K562 (cell line): ENCODE results near the gene VSTM2B. TPM values are rescaled to one million over a fixed set of nuclear protein-coding genes. Genes with fewer than 3 reads are reported as not detected.

ENCODE experiments used
- ATAC-seq: fragments of 200-7000 bp; cut with Tn5 transposase; 3 replicates; pipeline ENCODE4 v1.9.1; 2020; ENCODE audit warnings: moderate library complexity
- BruUV-seq: library from RNA; stranded (reverse); fragments of 400-500 nt; replicated peaks from 2 replicates; lab custom pipeline; 2021; lab: Mats Ljungman, UMichigan
- CTCF ChIA-PET: fragments of 300-600 bp; formaldehyde crosslinking; extraction: SDS; loops from one replicate; lab custom pipeline; 2021; ENCODE audit warnings: low intra/inter-chr PET ratio; lab: Yijun Ruan, JAX
- POLR2A ChIA-PET: fragments of 300-600, 350-650 bp; sonication (Branson Sonifier 250); formaldehyde crosslinking; extraction: SDS; loops from one replicate; lab custom pipeline; 2021; ENCODE audit warnings: antibody characterized with exemption, inconsistent platforms; lab: Yijun Ruan, JAX
- DNase-seq, 4 experiments: peaks; one replicate each; pipeline versions ENCODE4 v3.0.0 to v3.0.0-alpha.2; 2011 to 2018; ENCODE audit warnings: low spot score in 3 of 4, mixed read lengths in 3 of 4; ENCODE audit errors: extremely low read depth in 1 of 4
- FAIRE-seq: peaks from 2 replicates; lab custom pipeline; 2011; peaks lifted over from hg19 to GRCh38; lab: Jason Lieb, UNC
- H2AFZ ChIP-seq: 2 replicates; pipeline ENCODE4 v1.6.0; 2011; ENCODE audit warnings: low read depth, low read length, control low read depth, inconsistent platforms
- H3K27ac ChIP-seq: fragments of 200-600 bp; 3 replicates; pipeline ENCODE4 v1.8.0; 2011; ENCODE audit warnings: low read depth, mild to moderate bottlenecking, control low read depth, inconsistent platforms, low read length, moderate library complexity, mixed read lengths; ENCODE audit errors: extremely low read depth
- H3K27me3 ChIP-seq, 2 experiments: fragments of 300-600 bp in 1 of 2; 2 replicates in 1 of 2; 3 replicates in 1 of 2; pipeline versions ENCODE4 v1.6.0 to v1.8.0; 2011; ENCODE audit warnings: inconsistent platforms in 2 of 2, low read length in 2 of 2, mild to moderate bottlenecking in 1 of 2, mixed read lengths in 1 of 2, moderate library complexity in 1 of 2; ENCODE audit not compliant: control insufficient read depth in 2 of 2, insufficient read depth in 2 of 2
- H3K36me3 ChIP-seq: fragments of 300-600 bp; 3 replicates; pipeline ENCODE4 v1.8.0; 2011; ENCODE audit warnings: mild to moderate bottlenecking, low read length, inconsistent platforms; ENCODE audit not compliant: control insufficient read depth, insufficient read depth
- H3K4me1 ChIP-seq, 2 experiments: fragments of 200-600 bp in 1 of 2; replicated peaks in 1 of 2; 2 replicates in 1 of 2; 3 replicates in 1 of 2; pipeline versions ENCODE4 v1.5.1 to v1.8.0; 2011; ENCODE audit warnings: inconsistent platforms in 2 of 2, low read length in 2 of 2, mild to moderate bottlenecking in 1 of 2, mixed read lengths in 1 of 2, moderate library complexity in 1 of 2; ENCODE audit not compliant: control insufficient read depth in 2 of 2, insufficient read depth in 2 of 2
- H3K4me2 ChIP-seq: 2 replicates; pipeline ENCODE4 v1.6.1; 2011; ENCODE audit warnings: low read length, control low read depth, inconsistent platforms, mixed read lengths; ENCODE audit not compliant: insufficient read depth
- H3K4me3 ChIP-seq: fragments of 200-600 bp; sonication (generic), shearing (Covaris generic); 2 replicates; pipeline ENCODE4 v1.5.1; 2016; ENCODE audit warnings: control low read depth, inconsistent platforms
- H3K79me2 ChIP-seq: fragments of 200-600 bp; 3 replicates; pipeline ENCODE4 v1.8.0; 2011; ENCODE audit warnings: low read length, inconsistent platforms; ENCODE audit not compliant: control insufficient read depth, insufficient read depth
- H3K9ac ChIP-seq, 2 experiments: 2 replicates each; pipeline versions ENCODE4 v1.6.0 to v1.6.1; 2011; ENCODE audit warnings: low read depth in 2 of 2, low read length in 2 of 2, control low read depth in 1 of 2, inconsistent platforms in 1 of 2, mild to moderate bottlenecking in 1 of 2, mixed read lengths in 1 of 2; ENCODE audit not compliant: insufficient read depth in 1 of 2
- H3K9me1 ChIP-seq: one replicate; pipeline ENCODE4 v1.6.0; 2011; ENCODE audit warnings: inconsistent platforms, mild to moderate bottlenecking, low read length, moderate library complexity; ENCODE audit not compliant: control insufficient read depth, insufficient read depth
- H3K9me3 ChIP-seq: replicated peaks from 2 replicates; pipeline ENCODE4 v1.5.1; 2011; ENCODE audit warnings: low read depth, low read length, inconsistent platforms; ENCODE audit not compliant: control insufficient read depth, insufficient read depth
- H4K20me1 ChIP-seq: replicated peaks from 2 replicates; pipeline ENCODE4 v1.6.1; 2011; ENCODE audit warnings: low read length, inconsistent platforms, mixed read lengths; ENCODE audit not compliant: control insufficient read depth, insufficient read depth
- FOSL1 ChIP-seq: fragments of 200-800 bp; sonication (Bioruptor generic); conservative IDR thresholded peaks from 2 replicates; pipeline ENCODE4 v1.6.1; 2016; ENCODE audit warnings: missing genetic modification characterization, missing compliant biosample characterization
- GATAD2B ChIP-seq: fragments of 450-650 bp; IDR thresholded peaks from 2 replicates; pipeline ENCODE4 v1.6.1; 2017; ENCODE audit warnings: mild to moderate bottlenecking, borderline replicate concordance
- KAT7 ChIP-seq: sonication (generic); formaldehyde crosslinking; IDR thresholded peaks from 2 replicates; pipeline ENCODE4 v1.8.0; 2022; ENCODE audit warnings: missing genetic modification reagents, mild to moderate bottlenecking, borderline replicate concordance
- LCOR ChIP-seq: sonication (generic); formaldehyde crosslinking; IDR thresholded peaks from 2 replicates; pipeline ENCODE4 v1.8.0; 2022; ENCODE audit warnings: mild to moderate bottlenecking, missing genetic modification reagents
- PCBP1 ChIP-seq: fragments of 200-400 bp; formaldehyde crosslinking; IDR thresholded peaks from 2 replicates; pipeline ENCODE4 v1.6.1; 2018; ENCODE audit warnings: mild to moderate bottlenecking, low read depth, low read length; ENCODE audit not compliant: poor library complexity, severe bottlenecking
- PTRF ChIP-seq: fragments of 450-650 bp; IDR thresholded peaks from 2 replicates; pipeline ENCODE4 v1.6.1; 2016; ENCODE audit warnings: mild to moderate bottlenecking, missing genetic modification characterization, missing compliant biosample characterization
- SAFB2 ChIP-seq: fragments of 200-400 bp; formaldehyde crosslinking; IDR thresholded peaks from 2 replicates; pipeline ENCODE4 v1.6.1; 2018; ENCODE audit warnings: borderline replicate concordance, low read length, low read depth, moderate library complexity; ENCODE audit not compliant: severe bottlenecking
- THRAP3 ChIP-seq: fragments of 450-650 bp; IDR thresholded peaks from 2 replicates; pipeline ENCODE4 v1.6.1; 2016; ENCODE audit warnings: mild to moderate bottlenecking, inconsistent platforms, borderline replicate concordance
- ZNF507 ChIP-seq: conservative IDR thresholded peaks from 2 replicates; pipeline ENCODE4 v1.6.1; 2017; ENCODE audit warnings: missing genetic modification characterization, missing compliant biosample characterization
- WGBS: fragments of 100-300 bp; shearing (Covaris generic); methylation state at CpG from one replicate; pipeline ENCODE4 v1.1.6; 2016; ENCODE audit warnings: low coverage, mixed read lengths; ENCODE audit not compliant: insufficient coverage; ENCODE audit errors: missing lambda C conversion rate; 5-methylcytosine and 5-hydroxymethylcytosine counted together
- in situ Hi-C: fragments of 300-500 bp; cut with MboI; formaldehyde crosslinking; loops from 4 replicates; pipeline ENCODE4 v1.15.0; 2018; ENCODE audit warnings: inconsistent platforms, mixed read lengths
- intact Hi-C: fragments of 100-400 bp; cut with micrococcal nuclease; formaldehyde crosslinking; loops from 2 replicates; pipeline ENCODE4 v1.14.2; 2022
- polyA plus RNA-seq, 8 experiments: library from polyadenylated mRNA; depleted of rRNA in 4 of 8; stranded (reverse) in 5 of 8; unstranded in 3 of 8; fragments of >200 nt; fragmentation: Nextera tagmentation in 2 of 8; fragmentation: Illumina TruSeq in 1 of 8; extraction: Ambion mirVana in 2 of 8; extraction: Trizol in 1 of 8; gene quantifications; 2 replicates each; pipeline versions ENCODE4 v1.2.1 to v1.2.3, GENCODE V29; 2011 to 2014; ENCODE audit warnings: inconsistent platforms in 1 of 8, missing spikeins in 1 of 8
- total RNA-seq, 7 experiments: library from RNA; depleted of rRNA in 6 of 7; stranded (reverse); fragments of >200 nt in 6 of 7; fragmentation: Illumina TruSeq in 2 of 7; extraction: Trizol in 2 of 7; gene quantifications; 2 replicates each; pipeline versions ENCODE4 v1.2.1 to v1.2.3, GENCODE V29; 2011 to 2021; ENCODE audit warnings: low replicate concordance in 1 of 7
- TF ChIP-seq, protein P1 (sequence below): sonication (generic); formaldehyde crosslinking; IDR thresholded peaks from 2 replicates; pipeline ENCODE4 v1.8.1; 2023; ENCODE audit warnings: mild to moderate bottlenecking, missing genetic modification reagents
- TF ChIP-seq, protein P2 (sequence below), 2 experiments: IDR thresholded peaks; 2 replicates each; pipeline ENCODE4 v1.6.1; 2011; ENCODE audit warnings: borderline replicate concordance in 1 of 2, control low read depth in 1 of 2, low read depth in 1 of 2, low read length in 1 of 2, mild to moderate bottlenecking in 1 of 2, mixed read lengths in 1 of 2, moderate library complexity in 1 of 2; ENCODE audit not compliant: insufficient read depth in 1 of 2, insufficient read length in 1 of 2, poor library complexity in 1 of 2, severe bottlenecking in 1 of 2; ENCODE audit errors: extremely low read depth in 1 of 2
- TF ChIP-seq, protein P3 (sequence below): sonication (generic); formaldehyde crosslinking; IDR thresholded peaks from 2 replicates; pipeline ENCODE4 v1.8.0; 2022; ENCODE audit warnings: mild to moderate bottlenecking, missing genetic modification reagents

VSTM2B gene
- total and polyA plus RNA-seq, 9 of the 15 experiments (the other 6 are each of a cell fraction or from before 2014, with no cell fraction given), result not detected

- ATAC-seq (no peak), DNase-seq (no peak), FAIRE-seq (no peak)
- H3K27ac ChIP-seq, result no peak overlapping the region
- BruUV-seq, result no TSS peak
- no peaks in the 10 kb centered on the region for H3K36me3 ChIP-seq
- in situ Hi-C loops (no loop called here), intact Hi-C loops (no loop called here)
- TF ChIP-seq THRAP3 (no peak), ZNF507 (no peak)
- no peaks in the 10 kb centered on the region for H3K9me3 ChIP-seq
- no peak overlapping the region for H3K4me3 ChIP-seq
- H3K4me1 ChIP-seq, result no peaks in the 10 kb centered on the region
- no peak overlapping the region for H3K4me2 ChIP-seq
- H3K9ac ChIP-seq, result no peak overlapping the region
- CTCF ChIA-PET, result no interaction called here
- H3K27me3 ChIP-seq, result peaks cover 0 to 25% of the 10 kb centered on the region in 2 experiments; a peak in 3 of 5 replicates
- H3K9me1 ChIP-seq, result no peaks in the 10 kb centered on the region
- H4K20me1 ChIP-seq, result no peaks in the 10 kb centered on the region; the same call in 1 of the 2 replicates
- no peak overlapping the region for H2AFZ ChIP-seq
- WGBS, result under 1% methylated on average over 10 of the region's 10 CpGs
- POLR2A ChIA-PET, result interaction anchor here (1.0 to 1.2 kb wide), 3 partner anchors 12 to 326 kb away, joined by 3 to 5 read pairs (median 5); no protein-coding TSS in a partner anchor
- H3K79me2 ChIP-seq, result no peaks in the 10 kb centered on the region
Measured at GRCh38 chr19:29503785-29504184, 22.0 kb upstream of the VSTM2B start.

DNA sequence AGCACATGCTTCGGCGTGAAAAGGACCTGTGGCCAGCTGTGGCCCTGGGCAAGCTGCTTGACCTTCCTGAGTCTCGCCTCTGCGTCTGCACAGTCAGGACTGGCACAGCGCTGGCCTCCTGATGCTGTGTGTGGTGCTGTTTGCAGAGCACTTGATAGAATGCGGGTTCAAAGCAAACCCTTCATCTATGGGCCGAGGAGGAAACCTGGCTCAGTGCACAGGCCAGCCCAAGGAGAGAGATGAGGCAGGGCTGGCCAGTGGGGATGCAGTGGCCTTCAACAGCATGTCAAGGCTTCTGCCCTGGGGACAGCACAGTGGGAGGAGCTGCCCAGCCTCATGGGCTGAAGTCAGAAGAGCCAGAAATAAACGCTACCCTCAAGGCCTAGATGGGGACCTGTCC lies 21.3 kb upstream of the VSTM2B start:
- under 1% methylated on average over 8 of the region's 8 CpGs for WGBS
- POLR2A ChIA-PET, result no interaction called here
- in situ Hi-C loops, result no loop called here
- Histone ChIP-seq H3K79me2 (no peaks in the 10 kb centered on the region), H3K4me2 (no peak overlapping the region), H3K4me1 (no peaks in the 10 kb centered on the region), H4K20me1 (no peaks in the 10 kb centered on the region; the same call in 1 of the 2 replicates), H3K27ac (no peak overlapping the region), H3K27me3 (peaks cover 0 to 25% of the 10 kb centered on the region in 2 experiments; a peak in 2 of 5 replicates), H3K4me3 (no peak overlapping the region), H3K36me3 (no peaks in the 10 kb centered on the region), H3K9ac (no peak overlapping the region), H3K9me3 (no peaks in the 10 kb centered on the region), H3K9me1 (no peaks in the 10 kb centered on the region), H2AFZ (no peak overlapping the region)
- DNase-seq (no peak), ATAC-seq (no peak; the same call in 2 of the 3 replicates), FAIRE-seq (no peak)
- BruUV-seq, result no TSS peak
- intact Hi-C loops, result no loop called here
- CTCF ChIA-PET, result no interaction called here
- TF ChIP-seq, protein P1, sequence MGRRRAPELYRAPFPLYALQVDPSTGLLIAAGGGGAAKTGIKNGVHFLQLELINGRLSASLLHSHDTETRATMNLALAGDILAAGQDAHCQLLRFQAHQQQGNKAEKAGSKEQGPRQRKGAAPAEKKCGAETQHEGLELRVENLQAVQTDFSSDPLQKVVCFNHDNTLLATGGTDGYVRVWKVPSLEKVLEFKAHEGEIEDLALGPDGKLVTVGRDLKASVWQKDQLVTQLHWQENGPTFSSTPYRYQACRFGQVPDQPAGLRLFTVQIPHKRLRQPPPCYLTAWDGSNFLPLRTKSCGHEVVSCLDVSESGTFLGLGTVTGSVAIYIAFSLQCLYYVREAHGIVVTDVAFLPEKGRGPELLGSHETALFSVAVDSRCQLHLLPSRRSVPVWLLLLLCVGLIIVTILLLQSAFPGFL (CRISPR knock-in tag), result no peak
- TF ChIP-seq, protein P2, sequence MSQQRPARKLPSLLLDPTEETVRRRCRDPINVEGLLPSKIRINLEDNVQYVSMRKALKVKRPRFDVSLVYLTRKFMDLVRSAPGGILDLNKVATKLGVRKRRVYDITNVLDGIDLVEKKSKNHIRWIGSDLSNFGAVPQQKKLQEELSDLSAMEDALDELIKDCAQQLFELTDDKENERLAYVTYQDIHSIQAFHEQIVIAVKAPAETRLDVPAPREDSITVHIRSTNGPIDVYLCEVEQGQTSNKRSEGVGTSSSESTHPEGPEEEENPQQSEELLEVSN (IDR thresholded peaks at IDR 0.05; ENCODE audit: borderline replicate concordance in 1 of 2, extremely low read depth in 1 of 2, insufficient read depth in 1 of 2, insufficient read length in 1 of 2, low read depth in 1 of 2, low read length in 1 of 2, poor library complexity in 1 of 2, severe bottlenecking in 1 of 2), result no peak
- TF ChIP-seq LCOR (no peak), KAT7 (CRISPR knock-in tag) (no peak), FOSL1 (tag) (no peak), GATAD2B (no peak), PCBP1 (no peak), SAFB2 (no peak), PTRF (no peak)
- TF ChIP-seq, protein P3, sequence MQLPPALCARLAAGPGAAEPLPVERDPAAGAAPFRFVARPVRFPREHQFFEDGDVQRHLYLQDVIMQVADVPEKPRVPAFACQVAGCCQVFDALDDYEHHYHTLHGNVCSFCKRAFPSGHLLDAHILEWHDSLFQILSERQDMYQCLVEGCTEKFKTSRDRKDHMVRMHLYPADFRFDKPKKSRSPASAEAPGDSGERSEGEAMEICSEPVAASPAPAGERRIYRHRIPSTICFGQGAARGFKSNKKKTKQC (CRISPR knock-in tag), result no peak
